ENCODE results near the gene ANKS3.

DNA sequence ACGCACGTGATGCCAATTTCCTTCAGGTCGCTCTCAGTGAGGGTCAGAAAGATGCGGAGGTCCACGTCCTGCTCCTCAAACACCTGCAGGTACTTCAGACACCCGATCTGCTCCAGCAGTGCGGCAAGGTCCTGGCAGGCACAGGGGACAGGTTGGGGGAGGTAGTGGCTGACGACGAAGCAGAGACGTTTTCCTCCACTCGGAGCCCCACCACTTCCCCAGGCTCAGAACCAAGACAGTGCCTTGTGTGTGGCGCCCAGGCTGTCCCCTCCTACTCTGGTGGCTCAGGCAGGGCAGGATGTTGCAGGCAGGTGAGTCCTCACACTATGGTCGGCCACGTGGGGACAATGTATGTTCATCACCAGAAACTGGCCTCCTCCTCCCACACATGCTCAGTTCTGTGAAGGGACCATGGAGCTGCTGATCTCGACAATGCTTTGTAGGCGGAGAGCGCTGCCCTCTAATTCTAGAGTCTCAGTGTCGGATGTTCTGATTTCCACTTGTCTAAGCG, 35.0 kb downstream of the ANKS3 start:
- no peak for TF ChIP-seq RAD21 (IDR thresholded peaks at IDR 0.05; ENCODE audit: low read depth)
- TF ChIP-seq, protein P1, sequence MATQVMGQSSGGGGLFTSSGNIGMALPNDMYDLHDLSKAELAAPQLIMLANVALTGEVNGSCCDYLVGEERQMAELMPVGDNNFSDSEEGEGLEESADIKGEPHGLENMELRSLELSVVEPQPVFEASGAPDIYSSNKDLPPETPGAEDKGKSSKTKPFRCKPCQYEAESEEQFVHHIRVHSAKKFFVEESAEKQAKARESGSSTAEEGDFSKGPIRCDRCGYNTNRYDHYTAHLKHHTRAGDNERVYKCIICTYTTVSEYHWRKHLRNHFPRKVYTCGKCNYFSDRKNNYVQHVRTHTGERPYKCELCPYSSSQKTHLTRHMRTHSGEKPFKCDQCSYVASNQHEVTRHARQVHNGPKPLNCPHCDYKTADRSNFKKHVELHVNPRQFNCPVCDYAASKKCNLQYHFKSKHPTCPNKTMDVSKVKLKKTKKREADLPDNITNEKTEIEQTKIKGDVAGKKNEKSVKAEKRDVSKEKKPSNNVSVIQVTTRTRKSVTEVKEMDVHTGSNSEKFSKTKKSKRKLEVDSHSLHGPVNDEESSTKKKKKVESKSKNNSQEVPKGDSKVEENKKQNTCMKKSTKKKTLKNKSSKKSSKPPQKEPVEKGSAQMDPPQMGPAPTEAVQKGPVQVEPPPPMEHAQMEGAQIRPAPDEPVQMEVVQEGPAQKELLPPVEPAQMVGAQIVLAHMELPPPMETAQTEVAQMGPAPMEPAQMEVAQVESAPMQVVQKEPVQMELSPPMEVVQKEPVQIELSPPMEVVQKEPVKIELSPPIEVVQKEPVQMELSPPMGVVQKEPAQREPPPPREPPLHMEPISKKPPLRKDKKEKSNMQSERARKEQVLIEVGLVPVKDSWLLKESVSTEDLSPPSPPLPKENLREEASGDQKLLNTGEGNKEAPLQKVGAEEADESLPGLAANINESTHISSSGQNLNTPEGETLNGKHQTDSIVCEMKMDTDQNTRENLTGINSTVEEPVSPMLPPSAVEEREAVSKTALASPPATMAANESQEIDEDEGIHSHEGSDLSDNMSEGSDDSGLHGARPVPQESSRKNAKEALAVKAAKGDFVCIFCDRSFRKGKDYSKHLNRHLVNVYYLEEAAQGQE (IDR thresholded peaks at IDR 0.05; ENCODE audit: low read depth) = no peak
- TF ChIP-seq FOXM1 (IDR thresholded peaks at IDR 0.05; ENCODE audit: borderline replicate concordance, low read depth) = no peak
- TF ChIP-seq EGR1 (IDR thresholded peaks at IDR 0.05) = no peak
- no peak for TF ChIP-seq NFIC (IDR thresholded peaks at IDR 0.05)
- TF ChIP-seq CREB1 (IDR thresholded peaks at IDR 0.05; ENCODE audit: low read depth) = no peak
